HG02798 (cell line): Measurements from ENCODE around the gene TES.
"Not testable (repeated sequence)": the region's sequence is repeated elsewhere in the genome, so short reads cannot be mapped to it uniquely, and the experiment has no call there.

ENCODE experiments used
- ATAC-seq: cut with Tn5 transposase; IDR thresholded peaks from one replicate; pipeline ENCODE4 v1.9.1; 2021; ENCODE audit warnings: mild to moderate bottlenecking; ENCODE audit not compliant: unreplicated experiment, poor library complexity

The TES gene

DNA sequence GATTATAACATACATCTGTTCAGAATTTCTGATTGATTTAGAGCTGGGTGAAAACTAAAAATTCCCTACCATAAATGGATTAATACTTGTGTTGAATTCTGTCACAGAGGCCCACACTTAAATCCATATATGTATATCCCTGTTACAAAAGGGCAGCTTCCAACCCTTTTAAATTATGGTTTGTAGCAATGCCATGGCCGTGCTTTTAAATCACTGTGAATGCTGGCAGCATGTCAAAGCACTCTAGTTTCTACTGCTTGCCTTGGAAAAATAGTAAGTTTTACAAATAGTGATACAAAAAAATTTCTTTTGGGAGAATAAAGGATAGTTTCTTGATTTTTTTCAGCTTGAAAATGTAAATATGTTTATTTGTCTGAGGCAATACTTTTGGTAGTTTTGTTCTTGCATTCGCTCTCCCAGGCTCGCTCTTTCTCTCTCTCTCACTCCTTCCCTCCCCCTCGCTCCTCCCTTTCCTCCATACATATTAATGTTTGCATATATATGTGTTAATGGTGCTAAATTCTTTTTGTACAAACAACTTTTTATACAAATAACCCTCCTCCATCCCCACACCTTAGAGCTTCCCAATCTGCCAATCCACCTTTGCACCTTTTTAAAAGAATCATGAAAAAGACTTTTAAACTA is 29.8 kb downstream of the TES start:
- ATAC-seq = no peak

- no peak for ATAC-seq
Measured at GRCh38 chr7:116241291-116241690, 31.0 kb downstream of the TES start.

DNA sequence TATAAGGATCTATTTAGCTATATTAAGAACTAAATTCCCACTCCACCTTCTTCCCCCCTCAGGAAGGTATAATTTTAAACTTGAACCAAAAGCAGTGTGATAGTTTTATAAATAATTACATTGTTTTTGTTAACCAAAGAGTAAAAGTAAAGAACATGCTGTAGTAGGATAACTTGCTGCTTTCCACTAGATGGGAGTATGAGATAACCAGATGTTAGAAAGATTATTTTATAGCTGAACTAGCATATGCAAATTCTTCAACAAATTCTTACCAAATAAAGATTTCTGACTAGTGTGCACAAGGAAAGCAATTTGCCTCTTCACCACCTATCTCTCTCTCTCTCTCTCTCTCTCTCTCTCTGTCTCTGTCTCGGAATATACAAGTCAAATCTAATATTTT is 31.8 kb downstream of the TES start:
- no peak for ATAC-seq

GRCh38 chr7:116242759-116243158 is 32.4 kb downstream of the TES start:
- no peak for ATAC-seq

GRCh38 chr7:116244803-116245202 is 34.5 kb downstream of the TES start:
- ATAC-seq = not testable (repeated sequence)

GRCh38 chr7:116246357-116246756 is 36.0 kb downstream of the TES start:
- ATAC-seq = no peak

- ATAC-seq = peak; percentile 74
Measured at GRCh38 chr7:116249969-116250553, 39.7 kb downstream of the TES start.

GRCh38 chr7:116251675-116252074 is 41.3 kb downstream of the TES start:
- no peak for ATAC-seq

DNA sequence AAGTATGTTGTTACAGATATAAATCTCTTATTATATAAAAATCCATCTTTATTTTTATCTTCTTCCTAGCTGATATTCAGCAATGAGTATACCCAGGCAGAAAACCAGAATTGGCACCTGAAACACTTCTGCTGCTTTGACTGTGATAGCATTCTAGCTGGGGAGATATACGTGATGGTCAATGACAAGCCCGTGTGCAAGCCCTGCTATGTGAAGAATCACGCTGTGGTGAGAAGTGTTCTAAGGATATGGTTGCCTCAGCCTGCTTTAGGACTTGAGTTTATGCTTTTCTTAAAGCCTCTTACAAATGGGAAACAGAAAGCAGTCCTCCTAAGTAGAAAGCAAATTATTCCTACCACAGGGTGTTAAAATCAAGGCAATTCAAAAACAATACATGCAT is 41.9 kb downstream of the TES start:
- no peak for ATAC-seq

GRCh38 chr7:116257156-116257555 is 46.8 kb downstream of the TES start:
- no peak for ATAC-seq

DNA sequence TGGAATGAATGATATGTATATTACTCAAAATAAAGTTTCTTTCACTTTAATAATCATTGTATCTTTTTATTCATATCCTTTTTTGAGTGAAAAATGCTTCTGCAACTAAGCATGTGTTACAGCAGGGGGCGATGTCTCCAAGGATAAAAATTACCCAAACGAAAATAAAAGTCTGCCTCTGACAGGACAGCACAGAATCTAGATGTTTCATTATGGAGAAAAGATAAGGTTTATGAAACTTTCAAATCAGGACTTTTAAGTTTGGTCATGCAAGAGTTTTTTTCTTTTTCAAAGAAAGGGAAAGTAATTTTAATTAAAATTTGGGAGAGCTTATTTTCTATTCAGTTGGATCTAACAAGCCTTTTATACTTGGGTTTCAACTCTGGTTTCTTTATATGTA is 48.4 kb downstream of the TES start:
- peak; percentile 59 for ATAC-seq

DNA sequence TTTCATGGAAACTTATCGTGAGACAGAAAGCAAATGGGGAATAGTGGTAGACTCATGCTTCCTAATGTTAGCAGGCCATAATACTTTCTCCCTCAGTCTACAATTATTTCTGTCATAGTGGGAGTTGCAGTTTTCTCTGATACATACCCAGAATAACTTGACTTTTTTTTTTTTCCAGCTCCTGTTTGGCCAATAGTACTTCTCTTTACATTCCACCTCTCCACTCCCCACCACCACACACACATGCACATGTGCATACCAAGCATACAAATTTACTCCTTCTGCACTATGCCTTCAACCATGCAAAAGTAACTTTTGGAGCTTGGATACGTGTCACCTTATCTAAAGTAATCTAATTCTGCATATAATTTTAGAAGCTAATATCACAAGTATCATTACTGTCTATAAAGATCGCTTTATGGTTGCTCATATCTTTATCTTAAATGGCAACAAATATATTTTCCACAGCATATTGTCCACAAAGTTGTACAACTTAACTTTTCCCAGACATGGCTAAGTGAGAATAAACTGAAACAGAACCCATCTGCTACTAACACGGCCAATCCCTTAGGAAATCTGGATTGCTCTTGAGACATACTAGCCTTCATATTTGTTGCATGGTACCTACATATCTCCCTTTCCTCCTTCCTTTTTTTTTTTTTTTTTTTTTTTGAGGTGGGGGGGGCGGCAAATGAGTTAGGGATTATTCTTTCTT is 49.0 kb downstream of the TES start:
- ATAC-seq = no peak

DNA sequence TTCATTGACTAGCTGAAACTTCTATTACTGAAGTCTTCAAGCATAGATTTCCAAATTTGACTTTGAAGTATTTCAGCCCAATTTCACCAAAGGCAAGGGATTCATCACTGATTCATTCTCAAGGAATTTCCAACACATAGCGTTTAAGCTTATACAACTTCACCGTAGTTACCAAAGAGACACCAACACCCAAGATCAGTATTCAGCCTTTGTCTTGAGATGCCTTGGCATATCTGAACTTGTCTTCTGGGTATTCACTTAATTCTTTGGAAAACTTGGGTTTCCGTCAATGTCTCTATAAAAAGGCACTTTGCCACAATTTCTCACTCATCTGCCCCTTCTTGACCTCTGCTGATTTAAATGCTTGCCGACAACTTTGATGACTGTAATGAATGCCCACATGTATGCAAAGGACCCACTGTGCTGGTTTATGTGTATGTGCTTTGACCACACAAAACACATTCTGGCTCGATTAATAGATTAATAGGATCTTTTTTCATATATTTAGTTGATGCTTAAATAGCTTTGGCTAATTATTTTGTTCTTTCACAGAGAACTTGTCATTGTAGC is 49.6 kb downstream of the TES start:
- ATAC-seq = no peak

DNA sequence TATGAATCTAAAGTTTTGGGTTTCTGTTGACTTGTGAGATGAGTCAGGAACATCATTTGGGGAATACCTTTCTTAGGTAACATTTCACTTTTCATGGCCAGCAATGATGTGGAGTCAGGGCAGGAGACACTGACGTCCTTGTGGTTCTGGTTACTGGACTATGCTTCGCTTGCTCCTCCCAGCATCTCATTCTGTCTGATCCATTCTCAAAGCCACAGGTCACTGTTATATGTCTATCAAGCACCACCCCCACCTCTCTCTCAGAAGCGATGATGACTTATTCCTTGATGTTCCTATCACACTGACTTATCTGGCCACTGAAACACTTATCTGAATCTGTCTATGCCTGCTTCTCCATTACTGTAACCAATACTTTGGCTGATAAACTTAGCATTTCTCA is 51.6 kb downstream of the TES start:
- ATAC-seq = no peak

DNA sequence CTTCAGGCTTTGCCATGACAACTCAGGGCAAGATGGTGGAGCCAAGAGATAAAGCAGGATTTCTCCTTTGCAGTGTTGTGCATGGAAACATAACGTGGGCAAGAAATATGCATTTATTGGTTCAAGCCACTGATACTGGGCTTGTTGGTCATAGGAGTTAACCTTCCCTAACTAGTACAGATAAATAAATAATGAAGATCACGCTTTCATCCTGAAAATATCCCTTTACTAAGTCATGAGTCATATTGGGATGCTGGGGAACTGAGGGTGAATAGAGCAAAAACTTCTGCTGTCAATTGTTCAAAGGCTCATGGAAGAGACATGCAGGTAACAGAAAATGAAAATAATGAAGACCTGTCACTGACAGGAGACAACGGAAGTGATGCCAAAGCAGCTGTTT is 55.5 kb downstream of the TES start:
- ATAC-seq = no peak

- ATAC-seq = no peak
Measured at GRCh38 chr7:116269466-116269865, 59.1 kb downstream of the TES start.

DNA sequence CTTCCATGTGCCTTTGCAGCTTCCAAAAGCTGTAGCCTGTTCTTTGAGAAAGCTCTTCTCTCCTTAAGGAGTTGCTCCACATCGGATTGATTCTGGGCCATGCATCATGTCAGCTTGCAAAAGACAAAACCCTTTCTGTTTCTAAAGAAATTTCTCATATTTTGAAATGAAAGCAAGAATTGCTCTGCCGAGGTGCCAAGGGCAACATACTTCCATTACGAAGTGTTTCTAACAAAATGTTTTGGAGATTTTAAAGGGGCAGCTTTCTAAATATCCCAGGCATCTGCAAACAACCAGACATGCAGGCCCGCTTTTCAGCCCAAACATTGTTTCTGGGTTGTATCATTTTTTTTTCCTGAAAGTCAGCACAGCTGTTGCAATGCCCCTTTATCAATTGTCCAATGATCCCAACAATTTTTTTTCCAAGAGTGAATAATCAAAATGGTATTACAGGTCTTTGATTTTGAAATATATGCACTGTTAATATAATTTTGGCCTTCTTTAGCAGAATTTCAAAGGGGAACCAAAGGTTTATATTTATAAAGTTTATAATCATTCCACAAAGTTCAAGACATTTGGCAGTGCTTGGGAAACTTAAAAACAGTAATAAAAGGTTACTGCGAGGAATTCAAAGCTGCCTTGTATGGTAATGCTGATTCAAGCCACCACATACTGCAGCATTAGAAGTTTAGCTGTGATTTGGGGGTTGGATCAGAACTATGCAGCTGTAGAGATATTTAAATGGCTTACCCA is 61.0 kb downstream of the TES start:
- no peak for ATAC-seq

DNA sequence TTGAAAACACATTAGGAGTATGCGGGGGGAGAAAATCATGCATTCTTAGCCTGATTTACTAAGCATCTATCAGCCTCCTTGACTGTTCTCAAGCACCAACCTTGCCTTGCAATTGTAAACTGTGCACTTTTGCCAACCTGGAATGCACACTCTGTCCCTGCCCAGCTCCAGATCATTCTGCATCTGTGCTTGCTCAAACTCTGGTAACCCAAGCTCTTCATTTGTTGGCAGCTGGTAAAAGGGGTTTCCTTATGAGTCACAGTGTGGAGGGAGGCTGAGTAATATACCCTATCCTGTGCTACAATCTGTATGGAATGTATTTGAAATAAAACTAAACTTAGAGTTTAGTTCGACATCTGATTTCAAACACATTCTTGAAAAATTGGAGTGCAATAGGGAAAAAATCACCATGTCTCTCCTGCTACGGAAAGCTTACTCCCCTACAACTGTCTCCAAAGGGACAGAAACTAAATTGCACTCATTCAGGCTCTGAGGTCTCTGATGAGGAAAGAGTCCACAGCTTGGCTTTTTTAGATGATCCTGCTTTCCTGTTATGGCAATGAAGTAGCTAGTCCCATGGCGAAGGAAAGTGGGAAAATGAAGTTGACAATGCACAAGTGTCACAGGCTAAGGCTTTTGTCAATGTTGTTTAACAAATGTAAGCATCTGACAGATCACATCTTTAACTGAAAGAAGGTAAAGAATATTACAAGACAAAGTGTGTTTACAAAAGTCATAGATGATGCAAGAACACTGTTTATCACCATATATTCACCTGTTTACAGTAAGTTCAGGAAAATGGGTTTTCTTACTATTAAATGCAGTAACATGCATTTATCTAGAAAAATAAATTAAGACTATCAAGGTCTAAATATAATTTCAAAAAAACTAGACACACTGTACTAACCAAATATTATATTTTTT is 61.9 kb downstream of the TES start:
- peak; percentile 69 for ATAC-seq

DNA sequence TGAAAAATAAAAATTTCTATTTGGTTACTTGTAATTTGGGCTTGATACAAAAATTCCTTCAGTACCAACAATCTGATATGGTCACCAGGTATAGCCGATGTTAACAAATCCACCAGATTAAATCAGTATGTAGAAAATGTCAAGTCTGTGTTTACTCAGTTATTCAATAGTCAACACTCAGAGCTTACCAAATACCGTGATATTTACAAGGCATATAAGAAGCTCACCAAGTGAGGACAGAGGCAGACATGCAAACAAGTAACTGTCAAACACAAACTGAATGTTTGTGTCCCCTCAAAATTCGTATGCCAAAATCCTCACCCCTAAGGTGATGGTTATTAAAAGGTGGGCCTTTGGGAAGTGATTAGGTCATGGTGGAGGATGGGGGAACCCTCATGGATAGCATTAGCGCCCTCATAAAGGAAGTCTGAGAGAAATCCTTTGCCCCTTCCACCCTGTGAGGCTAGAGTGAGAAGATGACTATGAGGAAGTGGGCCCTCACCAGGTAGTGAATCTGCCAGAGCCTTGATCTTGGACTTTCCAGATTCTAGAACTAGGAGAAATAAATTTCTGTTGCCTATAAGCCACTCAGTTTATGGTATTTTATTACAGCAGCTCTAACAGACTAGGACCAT is 63.1 kb downstream of the TES start:
- ATAC-seq = no peak
